Ishikawa (cell line): ENCODE measurements around the gene SPATA16.

Experiments used
- CEBPB ChIP-seq: IDR thresholded peaks from 2 replicates; pipeline ENCODE4 v1.6.1; 2012
- CREB1 ChIP-seq: IDR thresholded peaks from 2 replicates; pipeline ENCODE4 v1.6.1; 2012; ENCODE audit warnings: low read depth
- EGR1 ChIP-seq: IDR thresholded peaks from 2 replicates; pipeline ENCODE4 v1.6.1; 2012
- EP300 ChIP-seq: IDR thresholded peaks from 2 replicates; pipeline ENCODE4 v1.6.1; 2012; ENCODE audit warnings: borderline replicate concordance
- FOXM1 ChIP-seq: IDR thresholded peaks from 2 replicates; pipeline ENCODE4 v1.6.1; 2012; ENCODE audit warnings: low read depth, borderline replicate concordance
- MAX ChIP-seq: IDR thresholded peaks from 2 replicates; pipeline ENCODE4 v1.6.1; 2012
- NFIC ChIP-seq: IDR thresholded peaks from 2 replicates; pipeline ENCODE4 v1.6.1; 2012
- RAD21 ChIP-seq: IDR thresholded peaks from 2 replicates; pipeline ENCODE4 v1.6.1; 2012; ENCODE audit warnings: low read depth
- REST ChIP-seq: IDR thresholded peaks from 2 replicates; pipeline ENCODE4 v1.6.1; 2012; ENCODE audit warnings: low read depth, mild to moderate bottlenecking
- TAF1 ChIP-seq: IDR thresholded peaks from 2 replicates; pipeline ENCODE4 v1.6.1; 2012; ENCODE audit warnings: low read depth, mild to moderate bottlenecking
- TCF12 ChIP-seq: IDR thresholded peaks from 2 replicates; pipeline ENCODE4 v1.6.1; 2012; ENCODE audit warnings: low read depth
- TEAD4 ChIP-seq: IDR thresholded peaks from 2 replicates; pipeline ENCODE4 v1.6.1; 2012
- USF1 ChIP-seq: IDR thresholded peaks from 2 replicates; pipeline ENCODE4 v1.6.1; 2012
- YY1 ChIP-seq: IDR thresholded peaks from 2 replicates; pipeline ENCODE4 v1.6.1; 2012; ENCODE audit warnings: low read depth
- ZBTB7A ChIP-seq: IDR thresholded peaks from 2 replicates; pipeline ENCODE4 v1.6.1; 2012; ENCODE audit warnings: low read depth

The SPATA16 gene

GRCh38 chr3:173018758-173019157, 122.3 kb downstream of the SPATA16 start:
- TF ChIP-seq TCF12 = no peak
- no peak for TF ChIP-seq YY1
- no peak for TF ChIP-seq CREB1
- TF ChIP-seq MAX = no peak
- TF ChIP-seq ZBTB7A = no peak
- no peak for TF ChIP-seq RAD21
- TF ChIP-seq FOXM1 = no peak
- TF ChIP-seq REST = no peak
- no peak for TF ChIP-seq EGR1
- TF ChIP-seq TEAD4 = no peak
- TF ChIP-seq NFIC = no peak
- no peak for TF ChIP-seq CEBPB
- no peak for TF ChIP-seq TAF1

GRCh38 chr3:173013219-173013832, 127.7 kb downstream of the SPATA16 start:
- TF ChIP-seq NFIC (no peak), FOXM1 (no peak), REST (no peak), TAF1 (no peak), TEAD4 (no peak), YY1 (no peak), CEBPB (no peak), RAD21 (no peak), MAX (no peak), EP300 (no peak), EGR1 (no peak), USF1 (no peak), CREB1 (no peak), TCF12 (no peak), ZBTB7A (no peak)

- TF ChIP-seq MAX (no peak), YY1 (no peak), USF1 (no peak), EGR1 (no peak), CREB1 (no peak), TEAD4 (no peak), CEBPB (no peak), EP300 (no peak), FOXM1 (no peak), REST (no peak), NFIC (no peak), TCF12 (no peak)
Observed at GRCh38 chr3:173009410-173009809, 131.6 kb downstream of the SPATA16 start.

GRCh38 chr3:173008978-173009377, 132.1 kb downstream of the SPATA16 start:
- TF ChIP-seq RAD21 = no peak
- TF ChIP-seq FOXM1 = no peak
